HG02970 (cell line): ENCODE results near the gene MOB3B.

Experiments used
- ATAC-seq: cut with Tn5 transposase; IDR thresholded peaks from one replicate; pipeline ENCODE4 v1.9.1; 2021; ENCODE audit warnings: mild to moderate bottlenecking, moderate library complexity, moderate number of reproducible peaks; ENCODE audit not compliant: unreplicated experiment, low FRiP score

The MOB3B gene

DNA sequence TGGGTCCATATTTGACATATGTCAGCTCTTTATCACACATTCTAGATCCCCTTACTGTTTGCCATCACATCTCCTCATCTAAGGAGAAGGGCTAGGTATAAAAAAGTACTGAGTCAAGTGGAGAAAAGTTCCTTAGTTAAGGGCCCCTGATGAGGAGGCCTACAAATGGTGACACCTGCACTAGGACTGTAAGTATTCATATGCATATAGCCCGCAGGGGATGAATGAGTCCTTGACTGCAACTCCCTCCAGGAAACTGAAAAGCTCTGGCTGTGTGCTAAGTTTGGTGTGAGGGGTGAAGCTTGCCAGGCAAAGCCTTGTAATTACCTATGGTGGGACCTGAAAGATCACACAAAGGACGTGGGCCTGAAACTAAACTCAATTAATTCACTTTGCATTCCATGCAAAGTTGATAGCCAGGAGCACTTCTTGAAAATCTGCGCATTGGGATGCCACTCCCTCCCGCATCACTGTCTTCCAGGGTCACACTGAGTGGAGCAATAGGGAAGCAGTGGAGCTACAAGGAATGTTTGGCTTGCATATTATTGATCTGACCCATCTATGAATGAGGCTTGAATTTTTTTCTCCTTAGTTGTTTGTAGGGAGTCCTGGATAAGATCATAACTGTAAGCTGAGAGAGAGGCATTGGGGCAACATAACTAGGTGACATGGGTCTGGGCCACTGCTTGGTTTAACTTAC, 220.8 kb downstream of the MOB3B start:
- no peak for ATAC-seq

- no peak for ATAC-seq
Measured at GRCh38 chr9:27304521-27304920, 225.1 kb downstream of the MOB3B start.

DNA sequence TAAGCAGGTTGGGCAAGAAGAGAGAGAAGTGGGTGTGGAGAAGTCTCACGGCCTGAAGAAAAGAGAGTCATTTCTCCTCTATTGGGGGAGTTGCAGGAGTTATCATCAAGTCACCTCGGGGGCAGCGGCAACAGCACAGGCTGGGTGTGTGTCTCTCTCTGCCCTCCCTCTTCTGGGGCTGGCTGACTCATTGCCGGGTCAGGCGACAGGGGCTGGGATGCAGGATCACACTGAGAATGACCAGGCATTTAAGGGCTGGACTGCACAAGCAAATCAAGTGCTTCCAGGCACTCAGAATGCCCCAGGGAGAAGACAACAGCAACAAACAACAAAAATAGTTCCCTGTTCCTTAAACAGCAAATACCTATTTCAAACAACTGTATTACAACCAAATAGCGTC, 226.4 kb downstream of the MOB3B start:
- no peak for ATAC-seq

- no peak for ATAC-seq
Measured at GRCh38 chr9:27297050-27297449, 232.6 kb downstream of the MOB3B start, which contains the start of gene EQTN. Gene EQTN, minus strand, starts transcription at chr9:27297150. Its CDS starts 95 bp downstream, at chr9:27297055.

- no peak for ATAC-seq
Measured at GRCh38 chr9:27293996-27294395, 235.6 kb downstream of the MOB3B start.

GRCh38 chr9:27292659-27293405, 236.8 kb downstream of the MOB3B start:
- no peak for ATAC-seq

- no peak for ATAC-seq
Measured at GRCh38 chr9:27291292-27291691, 238.3 kb downstream of the MOB3B start.

GRCh38 chr9:27282269-27282668, 247.3 kb downstream of the MOB3B start:
- ATAC-seq = no peak

DNA sequence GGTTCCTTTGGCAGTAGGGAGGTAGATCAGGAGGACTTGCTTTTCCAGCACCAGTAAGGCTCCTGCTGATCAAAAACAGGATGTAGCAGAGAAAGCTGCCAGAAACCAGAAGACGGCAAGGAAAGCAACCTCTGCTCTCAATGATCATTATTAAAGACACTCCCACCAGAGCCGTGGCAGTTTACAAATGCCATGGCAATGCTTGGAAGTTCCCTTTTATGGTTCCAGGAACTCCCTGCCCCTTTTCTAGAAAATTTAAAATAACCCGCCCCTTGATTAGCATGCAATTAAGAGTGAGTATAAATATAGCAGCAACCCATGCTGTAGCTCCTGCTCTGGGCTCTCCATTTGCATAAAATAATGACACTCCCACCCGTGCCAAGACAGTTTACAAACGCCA, 248.8 kb downstream of the MOB3B start:
- ATAC-seq = no peak

DNA sequence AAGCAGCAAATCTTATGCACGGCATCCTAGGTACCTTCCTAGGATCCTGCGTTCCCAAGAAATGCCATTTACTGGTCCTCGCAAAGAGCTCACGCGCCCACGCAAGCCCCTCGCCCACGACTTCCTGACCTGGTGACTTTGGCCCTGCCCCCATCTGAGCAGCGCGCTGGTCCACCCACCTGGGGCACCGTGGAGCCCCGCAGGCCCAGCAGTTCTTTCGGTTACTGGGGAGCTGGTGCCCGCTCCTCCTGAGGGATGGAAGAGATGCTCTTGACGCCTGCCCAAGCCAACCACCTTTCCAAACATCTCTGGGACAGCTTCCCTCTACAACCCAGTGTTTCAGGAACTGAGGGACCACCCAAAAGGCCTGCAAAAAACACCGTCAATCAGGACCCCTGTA, 249.4 kb downstream of the MOB3B start:
- ATAC-seq = no peak

- ATAC-seq = no peak
Measured at GRCh38 chr9:27279611-27280010, 250.0 kb downstream of the MOB3B start.

GRCh38 chr9:27278374-27278773, 251.2 kb downstream of the MOB3B start:
- no peak for ATAC-seq

- ATAC-seq = no peak
Measured at GRCh38 chr9:27276193-27277030, 253.2 kb downstream of the MOB3B start.
